ENCODE data around the gene ADNP. TPM values are rescaled to one million over a fixed set of nuclear protein-coding genes. Genes with fewer than 3 reads are reported as not detected.

ADNP gene
- polyA plus RNA-seq, 1 experiment: 10.6 TPM

GRCh38 chr20:50865591-50865990 is 65.6 kb downstream of the ADNP start:
- Histone ChIP-seq H3K27me3 (ENCODE audit: control insufficient read depth, insufficient read depth, low read length) (no peaks in the 10 kb centered on the region), H3K4me3 (ENCODE audit: low read depth, low read length) (no peak overlapping the region), H3K36me3 (ENCODE audit: control insufficient read depth, insufficient read depth, low read length) (no peaks in the 10 kb centered on the region)
- ChIA-PET POLR2A (no interaction called here), CTCF (interaction anchor here (0.6 kb wide), 1 partner anchor 66 kb away, joined by 3 read pairs; the partner anchor contains the start of gene ADNP)
- no peak for DNase-seq (ENCODE audit: low read depth)
- TF ChIP-seq CTCF (IDR thresholded peaks at IDR 0.05; ENCODE audit: insufficient read depth, low read depth, low read length): no peak

- Histone ChIP-seq H3K4me3 (ENCODE audit: low read depth, low read length) (no peak overlapping the region), H3K27me3 (ENCODE audit: control insufficient read depth, insufficient read depth, low read length) (no peaks in the 10 kb centered on the region), H3K36me3 (ENCODE audit: control insufficient read depth, insufficient read depth, low read length) (no peaks in the 10 kb centered on the region)
- POLR2A ChIA-PET: no interaction called here
- CTCF ChIA-PET: no interaction called here
- no peak for DNase-seq (ENCODE audit: low read depth)
- TF ChIP-seq CTCF (IDR thresholded peaks at IDR 0.05; ENCODE audit: insufficient read depth, low read depth, low read length): no peak
Observed at GRCh38 chr20:50865114-50865513, 66.1 kb downstream of the ADNP start.

GRCh38 chr20:50862546-50862945 is 68.7 kb downstream of the ADNP start:
- ChIA-PET CTCF (interaction anchor here (1.3 kb wide), 1 partner anchor 67 kb away, joined by 6 read pairs; no protein-coding TSS in a partner anchor), POLR2A (no interaction called here)
- no peaks in the 10 kb centered on the region; the same call in 1 of the 2 replicates for H3K36me3 ChIP-seq (ENCODE audit: control insufficient read depth, insufficient read depth, low read length)
- DNase-seq (ENCODE audit: low read depth): no peak
- TF ChIP-seq CTCF (IDR thresholded peaks at IDR 0.05; ENCODE audit: insufficient read depth, low read depth, low read length): no peak
- H3K4me3 ChIP-seq (ENCODE audit: low read depth, low read length): no peak overlapping the region
- no peaks in the 10 kb centered on the region for H3K27me3 ChIP-seq (ENCODE audit: control insufficient read depth, insufficient read depth, low read length)

- no peak overlapping the region for H3K4me3 ChIP-seq (ENCODE audit: low read depth, low read length)
- no peaks in the 10 kb centered on the region; the same call in 1 of the 2 replicates for H3K36me3 ChIP-seq (ENCODE audit: control insufficient read depth, insufficient read depth, low read length)
- ChIA-PET POLR2A (no interaction called here), CTCF (no interaction called here)
- H3K27me3 ChIP-seq (ENCODE audit: control insufficient read depth, insufficient read depth, low read length): no peaks in the 10 kb centered on the region
- DNase-seq (ENCODE audit: low read depth): no peak
- TF ChIP-seq CTCF (IDR thresholded peaks at IDR 0.05; ENCODE audit: insufficient read depth, low read depth, low read length): no peak
Observed at GRCh38 chr20:50861012-50861411, 70.2 kb downstream of the ADNP start.

GRCh38 chr20:50859161-50859560 is 72.1 kb downstream of the ADNP start:
- no peaks in the 10 kb centered on the region; the same call in 1 of the 2 replicates for H3K36me3 ChIP-seq (ENCODE audit: control insufficient read depth, insufficient read depth, low read length)
- CTCF ChIA-PET: no interaction called here
- no peak overlapping the region for H3K4me3 ChIP-seq (ENCODE audit: low read depth, low read length)
- POLR2A ChIA-PET: no interaction called here
- TF ChIP-seq CTCF (IDR thresholded peaks at IDR 0.05; ENCODE audit: insufficient read depth, low read depth, low read length): no peak
- no peaks in the 10 kb centered on the region for H3K27me3 ChIP-seq (ENCODE audit: control insufficient read depth, insufficient read depth, low read length)
- no peak for DNase-seq (ENCODE audit: low read depth)

All from BJ (cell line).